K562 (cell line): ENCODE data around the gene SYNGR3. TPM values are rescaled to one million over a fixed set of nuclear protein-coding genes. Genes with fewer than 3 reads are reported as not detected.
A peak's percentile ranks its signal among the peaks of the same experiment; 100 is the strongest.

Experiments
- CBX3 ChIP-seq, 2 experiments: IDR thresholded peaks; 1 replicate in 1 of 2; 2 replicates in 1 of 2; pipeline ENCODE4 v1.6.1; 2012; ENCODE audit warnings: inconsistent platforms in 2 of 2, low read length in 2 of 2, borderline replicate concordance in 1 of 2, control low read depth in 1 of 2
- CEBPG ChIP-seq, 3 experiments: fragments of 200-800 bp in 1 of 3; sonication (Bioruptor generic) in 1 of 3; sonication (generic) in 1 of 3; formaldehyde crosslinking in 1 of 3; IDR thresholded peaks in 2 of 3; conservative IDR thresholded peaks in 1 of 3; 2 replicates each; pipeline versions ENCODE4 v1.6.1 to v1.8.0; 2016 to 2022; ENCODE audit warnings: missing compliant biosample characterization in 2 of 3, missing genetic modification characterization in 2 of 3, mild to moderate bottlenecking in 1 of 3, missing genetic modification reagents in 1 of 3
- ILF3 ChIP-seq: fragments of 450-650 bp; IDR thresholded peaks from 2 replicates; pipeline ENCODE4 v1.6.1; 2018; ENCODE audit warnings: antibody characterized with exemption, mild to moderate bottlenecking, moderate library complexity, borderline replicate concordance
- MYC ChIP-seq, 2 experiments: fragments of 250-450 bp in 1 of 2; sonication (Bioruptor Pico) in 1 of 2; IDR thresholded peaks; 2 replicates each; pipeline versions ENCODE4 v1.5.1 to v1.6.1; 2012 to 2021; ENCODE audit warnings: low read depth in 2 of 2, borderline replicate concordance in 1 of 2, improper control_type of control experiment in 1 of 2, low read length in 1 of 2, mild to moderate bottlenecking in 1 of 2, moderate library complexity in 1 of 2
- NR2C2 ChIP-seq, 2 experiments: fragments of 200-800 bp in 1 of 2; sonication (Bioruptor generic) in 1 of 2; sonication (generic) in 1 of 2; formaldehyde crosslinking in 1 of 2; IDR thresholded peaks; 2 replicates each; pipeline versions ENCODE4 v1.6.1 to v1.8.0; 2016 to 2022; ENCODE audit warnings: mild to moderate bottlenecking in 1 of 2, missing compliant biosample characterization in 1 of 2, missing genetic modification characterization in 1 of 2, missing genetic modification reagents in 1 of 2
- NR4A1 ChIP-seq, 2 experiments: fragments of 250-450 bp in 1 of 2; fragments of 450-650 bp in 1 of 2; sonication (Bioruptor Pico) in 1 of 2; IDR thresholded peaks; 2 replicates each; pipeline versions ENCODE4 v1.4.0 to v1.6.1; 2016 to 2020; ENCODE audit warnings: mild to moderate bottlenecking in 2 of 2, missing compliant biosample characterization in 1 of 2, missing genetic modification characterization in 1 of 2, moderate library complexity in 1 of 2
- PHB2 ChIP-seq: fragments of 450-650 bp; IDR thresholded peaks from 2 replicates; pipeline ENCODE4 v1.6.1; 2017; ENCODE audit warnings: low read depth
- ZNF583 ChIP-seq: fragments of 250-450 bp; sonication (Bioruptor Pico); IDR thresholded peaks from 2 replicates; pipeline ENCODE4 v1.4.0; 2020
- polyA plus RNA-seq, 8 experiments: library from polyadenylated mRNA; depleted of rRNA in 4 of 8; stranded (reverse) in 5 of 8; unstranded in 3 of 8; fragments of >200 nt; fragmentation: Nextera tagmentation in 2 of 8; fragmentation: Illumina TruSeq in 1 of 8; extraction: Ambion mirVana in 2 of 8; extraction: Trizol in 1 of 8; gene quantifications; 2 replicates each; pipeline versions ENCODE4 v1.2.1 to v1.2.3, GENCODE V29; 2011 to 2014; ENCODE audit warnings: inconsistent platforms in 1 of 8, missing spikeins in 1 of 8
- total RNA-seq, 7 experiments: library from RNA; depleted of rRNA in 6 of 7; stranded (reverse); fragments of >200 nt in 6 of 7; fragmentation: Illumina TruSeq in 2 of 7; extraction: Trizol in 2 of 7; gene quantifications; 2 replicates each; pipeline versions ENCODE4 v1.2.1 to v1.2.3, GENCODE V29; 2011 to 2021; ENCODE audit warnings: low replicate concordance in 1 of 7

SYNGR3 gene
- total and polyA plus RNA-seq, 9 of the 15 experiments (the other 6 are each of a cell fraction or from before 2014, with no cell fraction given) = 3.7 to 69.2 (median 36.3) TPM

GRCh38 chr16:2008631-2009163, 18.9 kb downstream of the SYNGR3 start (continued):
- no peak for TF ChIP-seq MYC (IDR thresholded peaks at IDR 0.05; ENCODE audit: low read depth, low read length)
- no peak for TF ChIP-seq MYC (CRISPR knock-in tag; IDR thresholded peaks at IDR 0.05; ENCODE audit: borderline replicate concordance, low read depth)
- TF ChIP-seq ZNF583 (CRISPR knock-in tag) = no peak
- TF ChIP-seq PHB2 = no peak
- no peak for TF ChIP-seq ILF3
- peak in 1 of 2 experiments; percentile 37; a peak in 1 of 3 replicates for TF ChIP-seq CBX3 (IDR thresholded peaks at IDR 0.05; ENCODE audit: borderline replicate concordance in 1 of 2, low read length in 2 of 2)
- TF ChIP-seq NR4A1 (CRISPR knock-in tag; IDR thresholded peaks at IDR 0.05) = no peak
- TF ChIP-seq NR4A1 (tag; IDR thresholded peaks at IDR 0.05) = no peak
- TF ChIP-seq NR2C2 (CRISPR knock-in tag; IDR thresholded peaks at IDR 0.05) = no peak
- TF ChIP-seq NR2C2 (tag; IDR thresholded peaks at IDR 0.05) = peak; percentile 37
- TF ChIP-seq CEBPG (CRISPR knock-in tag; IDR thresholded peaks at IDR 0.05) = no peak
- TF ChIP-seq CEBPG (tag; conservative IDR thresholded peaks at IDR 0.05 in 1 of 2, IDR thresholded peaks at IDR 0.05 in 1 of 2) = 0 out of 4 replicates have a peak, but pooled peaks of 1 of the 2 experiments have one; percentile 1
